ENCODE measurements around the gene NADSYN1.
A peak's percentile ranks its signal among the peaks of the same experiment; 100 is the strongest.
"Not testable (repeated sequence)": the region's sequence is repeated elsewhere in the genome, so short reads cannot be mapped to it uniquely, and the experiment has no call there.

NADSYN1 gene

DNA sequence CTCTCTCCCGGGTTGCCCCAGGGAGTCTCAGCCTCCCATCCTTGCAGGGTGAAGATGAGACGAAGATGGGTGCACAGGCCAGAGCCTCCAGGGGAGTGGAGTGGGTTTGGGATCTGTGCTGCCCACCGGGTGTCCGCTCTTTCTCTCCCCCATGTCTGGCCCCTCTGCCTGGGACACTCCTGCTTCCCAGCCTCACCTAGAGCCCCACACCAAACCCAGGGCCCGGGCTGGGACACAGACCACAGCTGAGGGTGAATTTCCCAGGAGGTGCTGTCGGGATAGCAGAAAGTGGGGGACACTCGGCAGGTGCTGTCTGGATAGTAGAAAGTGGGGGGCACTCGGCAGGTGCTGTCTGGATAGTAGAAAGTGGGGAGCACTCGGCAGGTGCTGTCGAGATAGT is 49.0 kb downstream of the NADSYN1 start:
- DNase-seq: no peak
- in situ Hi-C loops (cut with MboI; ENCODE audit: low pct_unique_long_range_greater_than_20kb, low sequenced_read_pairs): no loop called here

DNA sequence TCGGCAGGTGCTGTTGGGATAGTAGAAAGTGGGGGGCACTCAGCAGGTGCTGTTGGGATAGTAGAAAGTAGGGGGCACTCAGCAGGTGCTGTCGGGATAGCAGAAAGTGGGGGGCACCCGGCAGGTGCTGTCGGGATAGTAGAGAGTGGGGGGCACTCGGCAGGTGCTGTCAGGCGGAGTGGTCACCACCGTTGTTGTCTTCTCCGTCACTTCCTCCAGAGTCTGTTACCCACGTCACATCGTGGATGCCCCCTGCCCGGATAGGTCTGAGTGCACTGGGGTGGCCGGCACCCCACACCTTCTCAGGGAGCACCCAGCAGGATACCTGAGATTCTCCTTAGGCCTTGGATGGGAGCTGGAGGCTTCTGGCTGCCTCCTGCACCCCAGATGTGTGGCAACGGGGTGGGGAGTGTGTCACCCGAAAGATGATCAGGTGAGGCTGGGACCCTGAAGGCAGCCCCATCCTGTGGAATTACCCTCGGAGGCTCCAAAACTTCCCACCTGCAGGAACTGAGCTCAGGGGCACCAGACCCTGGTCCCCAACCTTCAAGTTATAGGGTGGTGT is 50.0 kb downstream of the NADSYN1 start:
- DNase-seq: no peak
- in situ Hi-C loops (cut with MboI; ENCODE audit: low pct_unique_long_range_greater_than_20kb, low sequenced_read_pairs): no loop called here

DNA sequence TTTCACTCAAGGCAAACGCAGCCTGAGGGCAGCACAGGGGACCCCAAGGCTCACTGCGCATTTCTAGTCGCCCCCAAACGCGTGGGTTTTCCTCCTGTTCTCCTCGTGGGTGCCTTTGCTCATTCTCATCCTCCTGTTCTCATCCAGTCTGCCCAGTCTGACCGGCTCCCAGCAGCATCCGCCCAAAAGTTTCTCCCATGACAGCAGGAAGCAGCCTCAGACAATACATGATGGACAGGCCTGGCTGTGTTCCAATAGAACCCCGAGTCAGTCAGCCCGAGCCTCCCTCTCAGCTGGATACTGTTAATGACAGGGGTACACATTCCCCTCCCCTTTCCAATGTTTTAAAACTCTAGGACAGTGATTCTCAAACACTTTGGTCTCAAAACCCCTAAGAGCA is 51.5 kb downstream of the NADSYN1 start:
- in situ Hi-C loops (cut with MboI; ENCODE audit: low pct_unique_long_range_greater_than_20kb, low sequenced_read_pairs): no loop called here
- DNase-seq: no peak

DNA sequence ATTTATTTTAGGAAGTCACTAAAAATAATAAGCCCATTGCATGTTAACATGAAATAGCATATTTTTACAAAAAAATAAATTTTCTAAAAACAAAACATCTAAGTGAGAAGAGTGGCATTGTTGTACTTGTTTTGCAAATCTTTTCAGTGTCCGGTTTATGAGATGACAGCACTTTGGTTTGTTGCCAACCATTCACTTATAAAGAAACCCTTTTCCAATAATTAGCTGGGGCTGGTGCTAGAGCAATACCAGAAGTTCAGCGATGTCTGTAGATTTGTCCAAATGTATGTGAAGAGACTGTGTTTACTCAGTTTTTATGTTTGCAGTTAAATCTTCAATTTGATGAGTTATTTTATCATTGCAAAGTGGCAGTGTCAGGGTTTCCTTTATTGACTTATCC is 52.0 kb downstream of the NADSYN1 start:
- in situ Hi-C loops (cut with MboI; ENCODE audit: low pct_unique_long_range_greater_than_20kb, low sequenced_read_pairs): no loop called here
- DNase-seq: no peak

DNA sequence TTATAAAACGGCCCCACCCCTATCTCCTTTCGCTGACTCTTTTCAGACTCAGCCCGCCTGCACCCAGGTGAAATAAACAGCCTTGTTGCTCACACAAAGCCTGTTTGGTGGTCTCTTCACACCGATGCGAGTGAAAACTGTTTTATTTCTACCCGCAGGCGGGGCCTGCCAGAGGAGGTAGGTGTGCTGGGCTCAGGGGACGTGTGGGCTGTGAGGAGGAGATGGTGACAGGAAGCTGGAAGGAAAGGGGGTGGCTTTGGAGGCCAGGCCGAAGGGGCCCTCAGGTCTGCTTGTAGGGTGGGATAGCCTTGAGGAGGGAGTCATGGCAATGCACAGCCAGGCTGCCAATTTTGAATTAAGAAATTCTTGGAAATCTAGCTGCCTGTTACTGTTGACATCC is 52.8 kb downstream of the NADSYN1 start:
- no peak for DNase-seq
- in situ Hi-C loops (cut with MboI; ENCODE audit: low pct_unique_long_range_greater_than_20kb, low sequenced_read_pairs): no loop called here

DNA sequence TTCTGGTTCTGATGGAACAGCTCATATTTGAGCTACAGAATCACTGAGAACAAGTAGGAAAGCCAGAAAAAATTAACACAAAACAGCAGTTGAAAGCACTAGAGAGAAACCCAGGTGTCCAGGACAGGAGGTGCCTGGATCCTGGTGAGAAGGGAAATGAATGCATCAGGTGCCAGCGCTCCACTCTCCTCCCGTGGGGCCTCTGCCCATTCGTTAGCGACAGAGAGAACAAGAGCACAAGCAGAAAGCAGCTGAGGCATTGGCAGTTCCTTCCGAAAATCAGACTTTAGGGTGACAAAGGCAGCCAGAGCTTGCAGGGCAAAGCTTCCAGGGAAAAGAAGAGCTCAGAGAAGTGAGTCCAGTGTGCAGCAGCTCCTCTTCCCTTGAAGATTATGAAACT is 54.1 kb downstream of the NADSYN1 start:
- no peak for DNase-seq
- in situ Hi-C loops (cut with MboI; ENCODE audit: low pct_unique_long_range_greater_than_20kb, low sequenced_read_pairs): no loop called here

DNA sequence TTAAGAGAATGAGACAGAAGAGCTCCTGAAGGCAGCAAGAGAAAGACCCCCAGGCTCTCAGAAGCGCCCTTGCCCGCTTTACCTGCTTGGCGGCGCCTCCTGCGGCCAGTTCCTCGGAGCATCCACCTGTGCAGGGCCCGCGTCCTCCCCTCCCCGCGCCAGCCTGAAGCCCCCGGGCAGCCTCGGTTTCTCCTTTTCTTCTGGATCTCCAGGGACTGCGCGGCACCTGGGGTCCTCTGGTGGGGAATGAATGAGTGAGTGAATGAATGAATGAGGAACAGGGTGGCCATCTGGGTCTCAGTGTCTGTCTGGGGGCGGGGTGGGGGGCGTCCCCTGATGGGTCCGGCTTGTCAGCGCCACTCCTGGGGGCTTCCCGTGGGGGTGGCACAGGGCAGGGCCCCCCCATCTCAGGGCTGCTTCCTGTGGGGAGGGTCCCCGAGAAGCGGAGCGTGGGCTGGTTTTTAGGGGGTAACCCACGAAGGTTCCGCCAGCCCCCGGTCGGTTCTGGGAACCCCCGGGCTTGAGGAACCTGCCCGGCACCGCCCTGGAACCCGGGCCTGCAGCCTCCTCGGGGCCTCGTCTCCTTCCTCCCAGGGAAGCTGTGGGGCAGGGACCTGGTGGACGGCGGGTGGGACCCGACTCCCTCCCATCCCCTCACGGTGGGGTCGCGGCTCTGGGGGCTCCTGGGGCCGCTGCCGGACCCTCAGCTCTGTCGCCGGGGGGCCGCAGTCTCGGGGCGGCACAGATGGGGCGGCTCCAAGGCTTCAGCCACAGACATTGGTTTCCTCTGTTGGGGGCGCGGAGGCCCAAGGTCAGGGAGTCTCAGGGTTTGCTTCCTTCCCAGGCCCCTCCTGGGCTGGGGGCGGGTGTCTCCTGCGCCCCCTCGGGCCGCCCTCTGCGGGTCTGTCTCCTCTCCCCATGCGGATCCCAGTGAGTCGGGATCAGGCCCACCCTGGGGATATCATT is 65.8 kb downstream of the NADSYN1 start:
- no peak for DNase-seq
- in situ Hi-C loops (cut with MboI; ENCODE audit: low pct_unique_long_range_greater_than_20kb, low sequenced_read_pairs): no loop called here

DNA sequence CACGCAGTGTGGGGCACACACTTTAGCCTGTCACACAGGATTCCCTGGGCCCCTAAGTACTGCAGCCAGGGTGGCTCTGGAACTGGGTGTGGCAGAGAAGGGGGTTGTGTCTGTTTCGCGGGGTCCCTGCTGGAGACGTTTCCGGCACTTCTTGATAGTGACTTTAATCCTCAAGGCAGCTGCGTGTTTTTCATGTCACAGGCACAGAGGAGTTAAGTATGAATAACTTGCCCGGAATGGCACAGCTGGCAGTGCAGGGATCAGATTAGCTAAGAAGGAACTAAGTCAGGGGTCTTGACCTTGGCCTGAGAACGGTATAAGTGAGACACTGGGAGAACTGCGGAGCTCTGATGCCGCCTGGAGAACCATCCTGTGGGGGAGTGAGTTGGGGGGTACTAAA is 66.5 kb downstream of the NADSYN1 start:
- in situ Hi-C loops (cut with MboI; ENCODE audit: low pct_unique_long_range_greater_than_20kb, low sequenced_read_pairs): no loop called here
- no peak for DNase-seq

DNA sequence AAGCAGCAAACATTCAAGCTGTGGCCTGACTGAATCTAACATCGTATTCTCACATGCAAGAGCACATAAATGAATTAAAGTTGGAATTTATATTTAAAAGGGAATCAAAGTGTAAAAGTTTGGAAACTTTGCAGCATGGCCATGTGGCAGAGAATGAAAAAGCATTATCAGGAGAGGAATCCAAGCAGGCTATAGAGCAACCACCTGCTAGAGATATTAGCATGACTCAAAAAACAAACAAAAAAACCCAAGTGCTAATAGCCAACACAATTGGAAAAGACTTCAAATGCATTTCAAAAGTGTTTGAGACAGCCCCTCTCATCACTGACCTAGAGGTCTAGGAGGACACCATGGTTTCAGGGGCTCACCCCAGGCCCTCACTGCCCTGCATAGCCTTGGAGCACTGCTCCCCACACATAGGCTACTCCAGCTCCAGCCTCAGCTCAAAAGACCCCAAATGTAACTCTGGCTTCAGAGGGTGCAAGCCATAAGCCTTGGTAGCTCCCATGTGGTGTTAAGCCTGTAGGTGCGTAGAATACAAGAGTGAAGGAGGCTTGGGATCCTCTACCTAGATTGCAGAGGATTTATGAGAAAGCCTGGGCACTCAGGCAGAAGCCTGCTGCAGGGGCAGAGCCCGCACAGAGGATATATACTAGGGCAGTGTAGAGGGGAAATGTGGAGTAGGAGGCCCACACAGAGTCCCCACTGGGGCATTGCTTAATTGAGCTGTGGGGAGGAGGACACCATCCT is 72.4 kb downstream of the NADSYN1 start:
- no peak for DNase-seq
- in situ Hi-C loops (cut with MboI; ENCODE audit: low pct_unique_long_range_greater_than_20kb, low sequenced_read_pairs): no loop called here

DNA sequence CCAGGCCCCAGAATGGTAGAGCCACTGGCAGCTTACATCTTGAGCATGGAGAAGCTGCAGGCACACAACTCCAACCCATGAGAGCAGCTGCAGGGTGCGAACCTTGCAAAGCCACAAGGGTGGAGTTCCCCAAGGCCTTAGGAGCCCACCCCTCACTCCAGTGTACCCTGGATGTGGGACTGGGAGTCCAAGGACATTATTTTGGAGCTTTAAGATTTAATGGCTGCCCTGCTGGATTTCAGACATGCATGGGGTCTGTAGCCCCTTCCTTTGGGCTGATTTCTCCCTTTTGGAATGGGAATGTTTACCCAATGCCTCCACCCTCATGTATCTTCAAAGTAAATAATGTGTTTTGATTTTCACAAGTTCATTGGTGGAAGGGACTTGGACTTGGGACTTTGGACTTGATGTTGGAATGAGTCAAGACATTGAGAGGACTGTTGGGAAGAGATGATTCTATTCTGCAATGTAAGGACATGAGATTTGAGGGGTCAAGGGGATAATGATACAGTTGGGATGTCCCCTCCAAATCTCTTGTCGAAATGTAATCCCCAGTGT is 73.0 kb downstream of the NADSYN1 start:
- in situ Hi-C loops (cut with MboI; ENCODE audit: low pct_unique_long_range_greater_than_20kb, low sequenced_read_pairs): no loop called here
- DNase-seq: no peak

DNA sequence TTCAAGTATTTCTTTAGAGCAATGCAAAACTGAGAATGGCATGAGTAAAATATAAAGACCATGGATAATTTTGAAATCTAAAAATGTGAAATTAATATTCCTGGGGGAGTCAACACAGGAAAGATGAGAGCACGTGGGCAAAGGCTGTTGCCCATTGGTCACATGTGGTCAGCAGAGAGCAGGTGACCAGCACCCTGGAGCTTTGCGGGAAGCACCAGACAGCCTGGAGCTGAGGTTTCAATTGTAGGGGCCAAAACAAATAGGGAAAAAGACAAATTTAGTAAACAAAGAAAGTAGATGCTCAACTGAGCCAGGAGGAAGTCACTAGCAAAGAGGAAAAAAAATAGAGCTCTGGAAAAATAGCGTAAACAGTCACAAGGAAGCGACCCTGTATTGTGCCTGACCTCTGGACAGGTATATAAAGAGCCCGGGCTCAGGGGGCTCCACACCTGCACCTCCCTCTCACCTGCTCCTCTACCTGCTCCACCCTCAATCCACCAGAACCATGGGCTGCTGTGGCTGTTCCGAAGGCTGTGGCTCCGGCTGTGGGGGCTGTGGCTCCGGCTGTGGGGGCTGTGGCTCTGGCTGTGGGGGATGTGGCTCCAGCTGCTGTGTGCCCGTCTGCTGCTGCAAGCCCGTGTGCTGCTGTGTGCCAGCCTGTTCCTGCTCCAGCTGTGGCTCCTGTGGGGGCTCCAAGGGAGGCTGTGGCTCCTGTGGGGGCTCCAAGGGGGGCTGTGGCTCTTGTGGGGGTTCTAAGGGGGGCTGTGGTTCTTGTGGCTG is 74.0 kb downstream of the NADSYN1 start, which contains the start of gene KRTAP5-7:
TSS of gene KRTAP5-7 (plus strand) at position 472 of the 780 bp plus-strand sequence. CDS start at position 506, 34 bp downstream.
- DNase-seq; in situ Hi-C loops (cut with MboI; ENCODE audit: low pct_unique_long_range_greater_than_20kb, low sequenced_read_pairs): not testable (repeated sequence)

DNA sequence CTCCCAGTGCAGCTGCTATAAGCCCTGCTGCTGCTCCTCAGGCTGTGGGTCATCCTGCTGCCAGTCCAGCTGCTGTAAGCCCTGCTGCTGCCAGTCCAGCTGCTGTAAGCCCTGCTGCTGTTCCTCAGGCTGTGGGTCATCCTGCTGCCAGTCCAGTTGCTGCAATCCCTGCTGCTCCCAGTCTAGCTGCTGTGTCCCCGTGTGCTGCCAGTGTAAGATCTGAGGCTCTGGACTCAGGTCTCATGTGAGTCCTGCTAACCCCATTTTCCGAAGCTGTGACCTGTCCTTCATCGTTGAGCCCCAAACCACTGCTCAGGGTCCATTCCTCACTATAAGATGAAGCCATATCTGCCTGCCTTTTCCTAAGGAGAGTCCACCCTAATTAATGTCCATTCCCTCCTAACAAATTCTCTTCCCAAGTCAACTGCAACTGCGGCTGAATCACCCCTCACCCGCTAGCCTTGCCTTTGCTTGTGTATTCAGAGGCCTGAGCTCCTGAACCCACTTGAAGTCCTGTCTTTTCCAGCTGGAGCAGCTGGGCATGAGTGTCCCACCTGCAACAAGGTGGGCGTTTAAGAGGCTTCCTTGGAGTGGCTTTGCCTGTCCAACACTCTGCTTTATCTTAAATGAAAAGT is 74.7 kb downstream of the NADSYN1 start:
- DNase-seq: no peak
- in situ Hi-C loops (cut with MboI; ENCODE audit: low pct_unique_long_range_greater_than_20kb, low sequenced_read_pairs): no loop called here

DNA sequence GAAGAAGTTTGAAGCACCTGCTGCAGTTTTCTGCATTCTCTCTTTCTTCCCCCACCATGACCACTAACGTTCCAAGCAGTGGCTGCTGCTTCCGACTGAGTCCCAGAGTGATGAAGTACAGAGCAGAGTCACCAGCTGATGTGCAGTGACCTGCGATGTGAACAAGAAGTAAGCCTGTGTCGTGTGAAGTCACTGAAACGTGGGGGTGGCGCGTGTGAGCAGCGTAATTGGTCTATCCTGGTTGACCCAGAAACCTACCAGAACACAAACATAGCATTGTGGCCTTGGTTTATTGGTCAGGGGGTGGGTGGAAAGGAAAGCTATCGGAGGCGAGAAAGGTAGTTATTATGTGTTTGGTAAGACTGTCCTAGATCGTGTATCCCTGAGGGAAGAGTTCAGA is 77.6 kb downstream of the NADSYN1 start:
- in situ Hi-C loops (cut with MboI; ENCODE audit: low pct_unique_long_range_greater_than_20kb, low sequenced_read_pairs): no loop called here

DNA sequence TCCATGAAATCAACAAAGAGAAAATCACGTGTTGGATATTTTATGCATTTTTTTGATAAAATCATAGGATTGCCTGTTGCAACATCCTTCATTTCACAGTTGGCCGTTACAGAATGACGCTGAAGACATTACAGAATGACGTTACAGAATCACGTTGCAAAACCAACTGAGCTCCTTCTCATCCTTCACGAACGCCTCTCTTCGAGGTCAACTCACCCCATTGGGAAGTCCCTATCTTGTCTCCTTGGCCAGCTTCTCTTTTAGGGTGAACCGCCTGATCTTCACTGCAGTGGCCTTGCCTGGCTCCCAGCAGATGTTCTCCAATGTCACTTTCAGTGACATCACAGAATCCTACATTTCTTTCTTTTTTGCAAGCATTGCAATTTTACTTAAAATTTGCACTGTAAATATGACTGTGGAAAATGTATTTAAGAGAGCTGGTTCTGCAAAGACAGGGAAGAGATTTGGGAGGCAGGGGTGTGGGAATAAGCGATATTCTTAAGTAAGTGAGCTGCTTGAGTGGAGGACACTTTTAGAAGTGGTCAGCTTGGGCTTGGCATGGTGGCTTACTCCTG is 79.1 kb downstream of the NADSYN1 start:
- DNase-seq: no peak
- in situ Hi-C loops (cut with MboI; ENCODE audit: low pct_unique_long_range_greater_than_20kb, low sequenced_read_pairs): no loop called here

More for the DNA sequence above, 77.6 kb downstream of the NADSYN1 start:
- DNase-seq: no peak

DNA sequence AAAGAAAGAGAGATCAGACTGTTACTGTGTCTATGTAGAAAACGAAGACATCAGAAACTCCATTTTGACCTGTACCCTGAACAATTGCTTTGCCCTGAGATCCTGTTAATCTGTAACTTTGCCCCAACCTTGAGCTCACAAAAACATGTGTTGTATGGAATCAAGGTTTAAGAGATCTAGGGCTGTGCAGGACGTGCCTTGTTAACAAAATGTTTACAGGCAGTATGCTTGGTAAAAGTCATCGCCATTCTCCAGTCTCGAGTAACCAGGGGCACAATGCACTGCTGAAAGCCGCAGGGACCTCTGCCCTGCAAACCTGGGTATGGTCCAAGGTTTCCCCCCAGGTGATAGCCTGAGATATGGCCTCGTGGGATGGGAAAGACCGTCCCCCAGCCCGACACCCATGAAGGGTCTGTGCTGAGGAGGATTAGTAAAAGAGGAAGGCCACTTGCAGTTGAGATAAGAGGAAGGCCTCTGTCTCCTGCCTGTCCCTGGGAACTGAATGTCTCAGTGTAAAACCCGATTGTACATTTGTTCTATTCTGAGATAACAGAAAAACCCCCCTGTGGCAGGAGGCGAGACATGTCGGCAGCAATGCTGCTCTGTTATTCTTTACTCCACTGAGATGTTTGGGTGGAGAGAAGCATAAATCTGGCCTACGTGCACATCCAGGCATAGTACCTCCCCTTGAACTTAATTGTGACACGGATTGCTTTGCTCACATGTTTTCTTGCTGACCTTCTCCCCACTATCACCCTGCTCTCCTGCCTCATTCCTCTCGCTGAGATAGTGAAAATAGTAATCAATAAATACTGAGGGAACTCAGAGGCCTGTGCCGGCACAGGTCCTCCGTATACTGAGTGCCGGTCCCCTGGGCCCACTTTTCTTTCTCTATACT is 82.0 kb downstream of the NADSYN1 start:
- peak; percentile 70 for DNase-seq
- in situ Hi-C loops (cut with MboI; ENCODE audit: low pct_unique_long_range_greater_than_20kb, low sequenced_read_pairs): not testable (repeated sequence)

DNA sequence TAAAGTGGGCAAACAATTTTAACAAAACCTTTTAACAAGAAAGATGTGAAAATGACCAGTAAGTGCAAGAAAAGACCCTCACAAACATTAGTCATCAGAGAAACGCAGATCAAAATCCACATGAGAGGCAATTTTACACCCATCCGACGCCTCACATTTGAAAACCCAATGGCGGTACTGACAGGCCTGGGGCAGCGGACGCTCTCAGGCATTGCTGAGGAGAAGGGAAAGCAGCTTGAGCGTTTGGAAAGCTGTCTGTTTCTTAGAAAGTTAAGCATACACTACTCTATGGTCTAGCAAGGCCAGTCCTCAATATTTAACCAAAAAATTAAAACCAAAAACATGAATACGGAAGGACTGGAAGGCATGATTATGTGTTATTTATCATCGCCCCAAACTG is 82.8 kb downstream of the NADSYN1 start:
- in situ Hi-C loops (cut with MboI; ENCODE audit: low pct_unique_long_range_greater_than_20kb, low sequenced_read_pairs): no loop called here
- no peak for DNase-seq

DNA sequence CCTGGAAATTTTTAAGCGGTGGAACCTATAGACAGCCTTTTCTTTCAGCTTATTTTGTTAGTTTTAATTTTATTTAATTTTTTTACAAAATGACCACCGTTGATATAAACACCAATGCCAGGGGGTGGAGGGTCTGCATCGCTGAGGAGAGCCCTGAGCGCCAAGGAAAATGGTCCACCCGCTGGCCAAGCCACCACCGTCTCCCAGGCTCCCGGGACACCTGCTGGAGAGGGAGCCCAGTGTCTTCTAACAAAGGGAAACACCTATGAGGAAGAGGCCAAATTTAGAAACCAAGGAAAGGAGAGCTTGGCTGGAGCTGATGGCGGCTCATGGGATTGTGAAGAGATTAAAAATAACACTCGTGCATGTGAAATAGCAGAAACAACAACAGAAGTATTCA is 84.5 kb downstream of the NADSYN1 start:
- in situ Hi-C loops (cut with MboI; ENCODE audit: low pct_unique_long_range_greater_than_20kb, low sequenced_read_pairs): no loop called here
- DNase-seq: no peak
